BLaER1 treated with 17β-estradiol and CSF1 and Interleukin-3, amounts not matched to agents 10 nM and 100 nM (cell line): ENCODE data around the gene PTPRN2.

Source experiments
- H3K27ac ChIP-seq, 11 experiments: shearing (Covaris generic); formaldehyde crosslinking; 2 replicates each; pipeline ENCODE4 v1.8.1; 2022
- H3K27me3 ChIP-seq, 11 experiments: shearing (Covaris generic); formaldehyde crosslinking; 2 replicates each; pipeline ENCODE4 v1.8.1; 2022
- H3K36me3 ChIP-seq, 11 experiments: shearing (Covaris generic); formaldehyde crosslinking; 2 replicates each; pipeline ENCODE4 v1.8.1; 2022
- H3K4me1 ChIP-seq, 10 experiments: shearing (Covaris generic); formaldehyde crosslinking; 2 replicates each; pipeline ENCODE4 v1.8.1; 2022
- H3K4me2 ChIP-seq, 11 experiments: shearing (Covaris generic); formaldehyde crosslinking; 2 replicates each; pipeline ENCODE4 v1.8.1; 2022
- H3K4me3 ChIP-seq, 10 experiments: shearing (Covaris generic); formaldehyde crosslinking; 2 replicates each; pipeline ENCODE4 v1.8.1; 2022
- H3K9ac ChIP-seq, 11 experiments: shearing (Covaris generic); formaldehyde crosslinking; 2 replicates each; pipeline ENCODE4 v1.8.1; 2022
- H3K9me3 ChIP-seq, 11 experiments: shearing (Covaris generic); formaldehyde crosslinking; replicated peaks in 1 of 11; 2 replicates each; pipeline ENCODE4 v1.8.1; 2022
- H4K20me1 ChIP-seq, 11 experiments: shearing (Covaris generic); formaldehyde crosslinking; 2 replicates each; pipeline ENCODE4 v1.8.1; 2022
- Cebpa-rat ChIP-seq, 11 experiments: shearing (Covaris generic); IDR thresholded peaks; 2 replicates each; pipeline ENCODE4 v1.8.1; 2022

PTPRN2 gene

GRCh38 chr7:158576050-158576762 is 11.4 kb downstream of the PTPRN2 start:
- H3K9me3 ChIP-seq, result peaks cover 29 to 31% (median 30%) of the 10 kb centered on the region in 11 experiments
- H3K27me3 ChIP-seq, result no peaks in the 10 kb centered on the region
- H3K4me2 ChIP-seq, result peak overlapping the region; percentile 54 to 77 (median 67)
- H3K4me1 ChIP-seq, result peaks cover 19 to 36% (median 29%) of the 10 kb centered on the region in 10 experiments
- no peaks in the 10 kb centered on the region for H4K20me1 ChIP-seq
- TF ChIP-seq Cebpa-rat (IDR thresholded peaks at IDR 0.05), result no peak
- H3K36me3 ChIP-seq, result peaks cover 0 to 4% (median 0%) of the 10 kb centered on the region in 11 experiments; a peak in 1 of 22 replicates
- 0 out of 22 replicates have a peak overlapping the region, but pooled peaks of 1 of the 11 experiments have one; percentile 10 for H3K27ac ChIP-seq
- H3K9ac ChIP-seq, result no peak overlapping the region
- H3K4me3 ChIP-seq, result no peak overlapping the region

GRCh38 chr7:158574308-158575036 is 13.2 kb downstream of the PTPRN2 start:
- no peak overlapping the region for H3K9ac ChIP-seq
- no peak overlapping the region for H3K27ac ChIP-seq
- H3K36me3 ChIP-seq, result no peaks in the 10 kb centered on the region
- peak overlapping the region in 1 of 11 experiments; percentile 29; a peak in 2 of 22 replicates for H3K4me2 ChIP-seq
- H3K4me1 ChIP-seq, result peaks cover 19 to 36% (median 29%) of the 10 kb centered on the region in 10 experiments
- H3K9me3 ChIP-seq, result peaks cover 19 to 25% (median 24%) of the 10 kb centered on the region in 11 experiments
- no peaks in the 10 kb centered on the region for H3K27me3 ChIP-seq
- no peaks in the 10 kb centered on the region for H4K20me1 ChIP-seq
- TF ChIP-seq Cebpa-rat (IDR thresholded peaks at IDR 0.05), result no peak
- no peak overlapping the region for H3K4me3 ChIP-seq

- Histone ChIP-seq H3K36me3 (no peaks in the 10 kb centered on the region), H3K4me1 (peaks cover 19 to 36% (median 29%) of the 10 kb centered on the region in 10 experiments), H3K9ac (no peak overlapping the region), H3K9me3 (peaks cover 14 to 21% (median 19%) of the 10 kb centered on the region in 11 experiments; a peak in 21 of 22 replicates), H3K27me3 (no peaks in the 10 kb centered on the region), H3K4me2 (peak overlapping the region in 9 of 11 experiments; percentile 3 to 74 (median 44); a peak in 12 of 22 replicates), H4K20me1 (no peaks in the 10 kb centered on the region), H3K27ac (no peak overlapping the region), H3K4me3 (no peak overlapping the region)
- no peak for TF ChIP-seq Cebpa-rat (IDR thresholded peaks at IDR 0.05)
These were observed 14.3 kb downstream of the PTPRN2 start for GRCh38 chr7:158573310-158573709.

GRCh38 chr7:158572000-158572828 is 15.4 kb downstream of the PTPRN2 start:
- Histone ChIP-seq H3K27me3 (no peaks in the 10 kb centered on the region), H3K27ac (no peak overlapping the region), H3K9me3 (peaks cover 14 to 20% (median 17%) of the 10 kb centered on the region in 11 experiments; a peak in 21 of 22 replicates), H3K4me1 (peaks cover 19 to 36% (median 29%) of the 10 kb centered on the region in 10 experiments), H3K9ac (no peak overlapping the region), H3K36me3 (no peaks in the 10 kb centered on the region), H4K20me1 (no peaks in the 10 kb centered on the region), H3K4me2 (no peak overlapping the region), H3K4me3 (no peak overlapping the region)
- TF ChIP-seq Cebpa-rat (IDR thresholded peaks at IDR 0.05), result no peak

GRCh38 chr7:158570449-158571170 is 17.0 kb downstream of the PTPRN2 start:
- Histone ChIP-seq H3K9ac (no peak overlapping the region), H3K27me3 (no peaks in the 10 kb centered on the region), H3K27ac (no peak overlapping the region), H3K4me3 (no peak overlapping the region), H3K4me1 (peaks cover 11 to 25% (median 18%) of the 10 kb centered on the region in 10 experiments), H3K9me3 (peaks cover 14 to 20% (median 17%) of the 10 kb centered on the region in 11 experiments; a peak in 21 of 22 replicates), H3K4me2 (no peak overlapping the region), H4K20me1 (no peaks in the 10 kb centered on the region), H3K36me3 (no peaks in the 10 kb centered on the region)
- TF ChIP-seq Cebpa-rat (IDR thresholded peaks at IDR 0.05), result no peak

- Histone ChIP-seq H3K4me3 (no peak overlapping the region), H3K27me3 (no peaks in the 10 kb centered on the region), H3K4me2 (no peak overlapping the region), H3K9me3 (peaks cover 14 to 20% (median 17%) of the 10 kb centered on the region in 11 experiments; a peak in 21 of 22 replicates), H3K9ac (no peak overlapping the region), H4K20me1 (no peaks in the 10 kb centered on the region), H3K4me1 (peaks cover 6 to 20% (median 15%) of the 10 kb centered on the region in 10 experiments; a peak in 19 of 20 replicates), H3K27ac (no peak overlapping the region), H3K36me3 (no peaks in the 10 kb centered on the region)
- TF ChIP-seq Cebpa-rat (IDR thresholded peaks at IDR 0.05), result no peak
These were observed 17.7 kb downstream of the PTPRN2 start for GRCh38 chr7:158569858-158570323.

- no peak for TF ChIP-seq Cebpa-rat (IDR thresholded peaks at IDR 0.05)
- H3K9ac ChIP-seq, result no peak overlapping the region
- H3K4me2 ChIP-seq, result no peak overlapping the region
- peaks cover 0 to 16% (median 11%) of the 10 kb centered on the region in 10 experiments; a peak in 16 of 20 replicates for H3K4me1 ChIP-seq
- H4K20me1 ChIP-seq, result no peaks in the 10 kb centered on the region
- no peaks in the 10 kb centered on the region for H3K36me3 ChIP-seq
- no peak overlapping the region for H3K4me3 ChIP-seq
- no peak overlapping the region for H3K27ac ChIP-seq
- H3K27me3 ChIP-seq, result no peaks in the 10 kb centered on the region
- peaks cover 14 to 20% (median 17%) of the 10 kb centered on the region in 11 experiments; a peak in 21 of 22 replicates for H3K9me3 ChIP-seq
These were observed 18.4 kb downstream of the PTPRN2 start for GRCh38 chr7:158568974-158569857.
